ENCODE data around the gene ADORA2B. TPM values are rescaled to one million over a fixed set of nuclear protein-coding genes. Genes with fewer than 3 reads are reported as not detected.

Gene ADORA2B
- polyA plus RNA-seq, 1 of the 3 experiments (the other 2 are of a cell fraction): 12.6 TPM

DNA sequence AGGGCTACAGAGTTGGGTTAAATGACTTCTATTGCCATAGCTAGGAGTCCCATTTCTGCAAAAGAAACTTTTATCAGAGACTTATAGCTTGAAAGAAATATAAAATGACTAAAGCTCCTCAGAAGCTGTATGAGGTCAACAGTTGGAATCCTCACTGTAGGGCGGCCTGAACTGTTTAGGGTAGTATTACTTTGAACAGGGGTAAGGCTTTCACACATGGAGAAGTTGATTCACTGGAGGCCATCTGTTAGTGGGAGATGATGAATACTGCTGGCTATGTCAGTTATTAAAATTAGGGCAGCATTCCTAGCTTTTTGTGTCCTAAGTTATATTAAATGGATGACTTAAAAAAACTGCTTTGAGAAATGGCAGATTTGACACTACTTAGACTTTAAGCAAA, 60.7 kb downstream of the ADORA2B start:
- POLR2A ChIA-PET: no interaction called here
- Histone ChIP-seq H2AFZ (ENCODE audit: low read depth) (no peak overlapping the region), H3K4me3 (ENCODE audit: low read depth in 2 of 2, low read length in 1 of 2) (no peak overlapping the region), H3K79me2 (ENCODE audit: insufficient read depth) (peaks cover 42% of the 10 kb centered on the region), H3K9me3 (no peaks in the 10 kb centered on the region; the same call in 1 of the 2 replicates), H3K27ac (ENCODE audit: low read depth in 2 of 2, low read length in 1 of 2) (no peak overlapping the region), H3K27me3 (ENCODE audit: insufficient read depth) (no peaks in the 10 kb centered on the region), H3K4me1 (ENCODE audit: control insufficient read depth in 1 of 2, insufficient read depth in 2 of 2, low read depth in 1 of 2, low read length in 1 of 2) (peaks cover 0 to 5% of the 10 kb centered on the region in 2 experiments; a peak in 2 of 4 replicates), H3K9me2 (no peaks in the 10 kb centered on the region), H3K9ac (no peak overlapping the region), H3K4me2 (no peak overlapping the region), H3F3A (replicated peaks; ENCODE audit: insufficient read depth) (peaks cover 15% of the 10 kb centered on the region), H4K20me1 (ENCODE audit: insufficient read depth) (peaks cover 5% of the 10 kb centered on the region; the same call in 1 of the 2 replicates), H3K36me3 (replicated peaks in 1 of 2; ENCODE audit: control insufficient read depth in 1 of 2, insufficient read depth in 2 of 2, low read length in 1 of 2) (peaks cover 84 to 85% of the 10 kb centered on the region in 2 experiments)
- DNase-seq: no peak
- CTCF ChIA-PET: interaction anchor here (0.7 to 3.0 kb wide), 3 partner anchors 9 to 67 kb away, joined by 3 to 18 read pairs (median 3); no protein-coding TSS in a partner anchor
- TF ChIP-seq NRF1 (IDR thresholded peaks at IDR 0.05; ENCODE audit: low read depth, low read length) (no peak), POLR2AphosphoS5 (IDR thresholded peaks at IDR 0.05; ENCODE audit: low read depth, low read length) (no peak), TCF12 (IDR thresholded peaks at IDR 0.05) (no peak), RXRA (IDR thresholded peaks at IDR 0.05; ENCODE audit: borderline replicate concordance, low read depth) (no peak), TAF1 (IDR thresholded peaks at IDR 0.05; ENCODE audit: borderline replicate concordance, low read depth, low read length) (no peak), ELF1 (IDR thresholded peaks at IDR 0.05) (no peak), NFIC (IDR thresholded peaks at IDR 0.05; ENCODE audit: borderline replicate concordance) (no peak), EZH2phosphoT487 (IDR thresholded peaks at IDR 0.05; ENCODE audit: borderline replicate concordance, low read depth) (no peak)
- TF ChIP-seq, protein P1, sequence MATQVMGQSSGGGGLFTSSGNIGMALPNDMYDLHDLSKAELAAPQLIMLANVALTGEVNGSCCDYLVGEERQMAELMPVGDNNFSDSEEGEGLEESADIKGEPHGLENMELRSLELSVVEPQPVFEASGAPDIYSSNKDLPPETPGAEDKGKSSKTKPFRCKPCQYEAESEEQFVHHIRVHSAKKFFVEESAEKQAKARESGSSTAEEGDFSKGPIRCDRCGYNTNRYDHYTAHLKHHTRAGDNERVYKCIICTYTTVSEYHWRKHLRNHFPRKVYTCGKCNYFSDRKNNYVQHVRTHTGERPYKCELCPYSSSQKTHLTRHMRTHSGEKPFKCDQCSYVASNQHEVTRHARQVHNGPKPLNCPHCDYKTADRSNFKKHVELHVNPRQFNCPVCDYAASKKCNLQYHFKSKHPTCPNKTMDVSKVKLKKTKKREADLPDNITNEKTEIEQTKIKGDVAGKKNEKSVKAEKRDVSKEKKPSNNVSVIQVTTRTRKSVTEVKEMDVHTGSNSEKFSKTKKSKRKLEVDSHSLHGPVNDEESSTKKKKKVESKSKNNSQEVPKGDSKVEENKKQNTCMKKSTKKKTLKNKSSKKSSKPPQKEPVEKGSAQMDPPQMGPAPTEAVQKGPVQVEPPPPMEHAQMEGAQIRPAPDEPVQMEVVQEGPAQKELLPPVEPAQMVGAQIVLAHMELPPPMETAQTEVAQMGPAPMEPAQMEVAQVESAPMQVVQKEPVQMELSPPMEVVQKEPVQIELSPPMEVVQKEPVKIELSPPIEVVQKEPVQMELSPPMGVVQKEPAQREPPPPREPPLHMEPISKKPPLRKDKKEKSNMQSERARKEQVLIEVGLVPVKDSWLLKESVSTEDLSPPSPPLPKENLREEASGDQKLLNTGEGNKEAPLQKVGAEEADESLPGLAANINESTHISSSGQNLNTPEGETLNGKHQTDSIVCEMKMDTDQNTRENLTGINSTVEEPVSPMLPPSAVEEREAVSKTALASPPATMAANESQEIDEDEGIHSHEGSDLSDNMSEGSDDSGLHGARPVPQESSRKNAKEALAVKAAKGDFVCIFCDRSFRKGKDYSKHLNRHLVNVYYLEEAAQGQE (IDR thresholded peaks at IDR 0.05; ENCODE audit: low read depth, low read length): no peak
- 100% methylated on average over 1 of the region's 1 CpG for WGBS (ENCODE audit: low lambda C conversion rate)

DNA sequence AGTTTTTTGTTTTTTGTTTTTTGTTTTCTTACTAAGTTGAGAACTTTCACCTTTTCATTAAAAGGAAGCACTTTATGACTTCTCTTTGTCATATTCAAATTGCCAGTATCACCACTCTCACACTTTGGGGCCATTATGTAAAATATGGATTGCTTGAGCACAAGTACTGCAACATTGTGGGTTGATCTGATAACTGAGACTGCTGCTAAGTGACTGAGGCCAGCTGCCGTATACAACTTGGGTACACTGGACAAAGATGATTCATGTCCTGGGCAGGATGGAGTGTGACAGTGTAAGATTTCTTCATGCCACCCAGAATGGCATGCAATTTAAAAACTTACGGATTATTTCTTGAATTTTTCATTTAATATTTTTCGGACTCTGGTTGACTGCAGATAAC, 62.5 kb downstream of the ADORA2B start:
- Histone ChIP-seq H3K4me3 (ENCODE audit: low read depth in 2 of 2, low read length in 1 of 2) (no peak overlapping the region), H3K27me3 (ENCODE audit: insufficient read depth) (no peaks in the 10 kb centered on the region), H3K9me3 (no peaks in the 10 kb centered on the region; the same call in 1 of the 2 replicates), H2AFZ (ENCODE audit: low read depth) (no peak overlapping the region), H3K9ac (no peak overlapping the region), H3K36me3 (replicated peaks in 1 of 2; ENCODE audit: control insufficient read depth in 1 of 2, insufficient read depth in 2 of 2, low read length in 1 of 2) (peaks cover 84 to 85% of the 10 kb centered on the region in 2 experiments), H3K9me2 (no peaks in the 10 kb centered on the region), H4K20me1 (ENCODE audit: insufficient read depth) (no peaks in the 10 kb centered on the region), H3K79me2 (ENCODE audit: insufficient read depth) (peaks cover 42% of the 10 kb centered on the region), H3F3A (replicated peaks; ENCODE audit: insufficient read depth) (peaks cover 16% of the 10 kb centered on the region), H3K4me2 (no peak overlapping the region), H3K27ac (ENCODE audit: low read depth in 2 of 2, low read length in 1 of 2) (no peak overlapping the region), H3K4me1 (ENCODE audit: control insufficient read depth in 1 of 2, insufficient read depth in 2 of 2, low read depth in 1 of 2, low read length in 1 of 2) (no peaks in the 10 kb centered on the region)
- 87% methylated on average over 3 of the region's 3 CpGs for WGBS (ENCODE audit: low lambda C conversion rate)
- no peak for DNase-seq
- ChIA-PET CTCF (no interaction called here), POLR2A (no interaction called here)
- TF ChIP-seq EZH2phosphoT487 (IDR thresholded peaks at IDR 0.05; ENCODE audit: borderline replicate concordance, low read depth) (no peak), GATA2 (CRISPR knock-in tag; IDR thresholded peaks at IDR 0.05) (no peak), JUND (IDR thresholded peaks at IDR 0.05) (no peak), TEAD4 (IDR thresholded peaks at IDR 0.05; ENCODE audit: borderline replicate concordance, insufficient read depth) (no peak), FOXJ3 (CRISPR knock-in tag; IDR thresholded peaks at IDR 0.05) (no peak), YY1 (IDR thresholded peaks at IDR 0.05; ENCODE audit: low read depth) (no peak), RFX5 (IDR thresholded peaks at IDR 0.05; ENCODE audit: low read length) (no peak)
- TF ChIP-seq, protein P2, sequence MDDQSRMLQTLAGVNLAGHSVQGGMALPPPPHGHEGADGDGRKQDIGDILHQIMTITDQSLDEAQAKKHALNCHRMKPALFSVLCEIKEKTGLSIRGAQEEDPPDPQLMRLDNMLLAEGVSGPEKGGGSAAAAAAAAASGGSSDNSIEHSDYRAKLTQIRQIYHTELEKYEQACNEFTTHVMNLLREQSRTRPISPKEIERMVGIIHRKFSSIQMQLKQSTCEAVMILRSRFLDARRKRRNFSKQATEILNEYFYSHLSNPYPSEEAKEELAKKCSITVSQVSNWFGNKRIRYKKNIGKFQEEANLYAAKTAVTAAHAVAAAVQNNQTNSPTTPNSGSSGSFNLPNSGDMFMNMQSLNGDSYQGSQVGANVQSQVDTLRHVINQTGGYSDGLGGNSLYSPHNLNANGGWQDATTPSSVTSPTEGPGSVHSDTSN (IDR thresholded peaks at IDR 0.05): no peak
- TF ChIP-seq, protein P3, sequence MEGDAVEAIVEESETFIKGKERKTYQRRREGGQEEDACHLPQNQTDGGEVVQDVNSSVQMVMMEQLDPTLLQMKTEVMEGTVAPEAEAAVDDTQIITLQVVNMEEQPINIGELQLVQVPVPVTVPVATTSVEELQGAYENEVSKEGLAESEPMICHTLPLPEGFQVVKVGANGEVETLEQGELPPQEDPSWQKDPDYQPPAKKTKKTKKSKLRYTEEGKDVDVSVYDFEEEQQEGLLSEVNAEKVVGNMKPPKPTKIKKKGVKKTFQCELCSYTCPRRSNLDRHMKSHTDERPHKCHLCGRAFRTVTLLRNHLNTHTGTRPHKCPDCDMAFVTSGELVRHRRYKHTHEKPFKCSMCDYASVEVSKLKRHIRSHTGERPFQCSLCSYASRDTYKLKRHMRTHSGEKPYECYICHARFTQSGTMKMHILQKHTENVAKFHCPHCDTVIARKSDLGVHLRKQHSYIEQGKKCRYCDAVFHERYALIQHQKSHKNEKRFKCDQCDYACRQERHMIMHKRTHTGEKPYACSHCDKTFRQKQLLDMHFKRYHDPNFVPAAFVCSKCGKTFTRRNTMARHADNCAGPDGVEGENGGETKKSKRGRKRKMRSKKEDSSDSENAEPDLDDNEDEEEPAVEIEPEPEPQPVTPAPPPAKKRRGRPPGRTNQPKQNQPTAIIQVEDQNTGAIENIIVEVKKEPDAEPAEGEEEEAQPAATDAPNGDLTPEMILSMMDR (IDR thresholded peaks at IDR 0.05): no peak
